Measurements from ENCODE around the gene RBMS3. TPM values are rescaled to one million over a fixed set of nuclear protein-coding genes. Genes with fewer than 3 reads are reported as not detected.
"Not testable (repeated sequence)": the region's sequence is repeated elsewhere in the genome, so short reads cannot be mapped to it uniquely, and the experiment has no call there.

RBMS3 gene
- total RNA-seq, 6 donors from 2014 or later: 39.8 to 102 (median 57.2) TPM

- no peak for DNase-seq
- H3K9me3 ChIP-seq: no peaks in the 10 kb centered on the region
- H3K4me3 ChIP-seq: no peak overlapping the region
- no peaks in the 10 kb centered on the region for H3K27me3 ChIP-seq
- H3K4me1 ChIP-seq: no peaks in the 10 kb centered on the region
- H3K27ac ChIP-seq: no peak overlapping the region
- TF ChIP-seq POLR2A (IDR thresholded peaks at IDR 0.05): no peak
- TF ChIP-seq CTCF (IDR thresholded peaks at IDR 0.05): no peak
- TF ChIP-seq EP300 (IDR thresholded peaks at IDR 0.05): no peak
- TF ChIP-seq POLR2AphosphoS5 (IDR thresholded peaks at IDR 0.05): no peak
- no peak for ATAC-seq (ENCODE audit: low FRiP score in 2 of 2)
- no peaks in the 10 kb centered on the region for H3K36me3 ChIP-seq
Observed at GRCh38 chr3:29392625-29393388, 111.9 kb downstream of the RBMS3 start.

- not testable (repeated sequence) for ATAC-seq (ENCODE audit: low FRiP score in 2 of 2); H3K4me1 ChIP-seq; DNase-seq; H3K36me3 ChIP-seq; H3K27me3 ChIP-seq; H3K9me3 ChIP-seq; H3K27ac ChIP-seq; H3K4me3 ChIP-seq
- WGBS, 2 donors: 88 to 92% methylated on average over 4 of the region's 4 CpGs
Observed at GRCh38 chr3:29393946-29394345, 113.1 kb downstream of the RBMS3 start.

GRCh38 chr3:29397406-29397805 is 116.5 kb downstream of the RBMS3 start:
- DNase-seq (no peak), ATAC-seq (ENCODE audit: low FRiP score in 2 of 2) (no peak)
- Histone ChIP-seq H3K4me3 (no peak overlapping the region), H3K9me3 (no peaks in the 10 kb centered on the region), H3K27ac (no peak overlapping the region), H3K27me3 (no peaks in the 10 kb centered on the region), H3K36me3 (no peaks in the 10 kb centered on the region), H3K4me1 (no peaks in the 10 kb centered on the region)
- 96% methylated on average over 3 of the region's 3 CpGs for WGBS, 2 donors
- no peak for TF ChIP-seq POLR2A (IDR thresholded peaks at IDR 0.05)
- no peak for TF ChIP-seq EP300 (IDR thresholded peaks at IDR 0.05)
- TF ChIP-seq CTCF (IDR thresholded peaks at IDR 0.05): no peak
- no peak for TF ChIP-seq POLR2AphosphoS5 (IDR thresholded peaks at IDR 0.05)

- no peak overlapping the region for H3K27ac ChIP-seq
- no peaks in the 10 kb centered on the region for H3K4me1 ChIP-seq
- WGBS, 2 donors: 75 to 81% methylated on average over 4 of the region's 4 CpGs
- H3K4me3 ChIP-seq: no peak overlapping the region
- H3K27me3 ChIP-seq: no peaks in the 10 kb centered on the region
- TF ChIP-seq POLR2AphosphoS5 (IDR thresholded peaks at IDR 0.05) (no peak), POLR2A (IDR thresholded peaks at IDR 0.05) (no peak), CTCF (IDR thresholded peaks at IDR 0.05) (no peak), EP300 (IDR thresholded peaks at IDR 0.05) (no peak)
- no peak for DNase-seq
- no peaks in the 10 kb centered on the region for H3K36me3 ChIP-seq
- ATAC-seq (ENCODE audit: low FRiP score in 2 of 2): no peak
- H3K9me3 ChIP-seq: no peaks in the 10 kb centered on the region
Observed at GRCh38 chr3:29398787-29399186, 117.9 kb downstream of the RBMS3 start.

GRCh38 chr3:29406291-29406832 is 125.5 kb downstream of the RBMS3 start:
- ATAC-seq (ENCODE audit: low FRiP score in 2 of 2) (no peak), DNase-seq (no peak)
- Histone ChIP-seq H3K4me3 (no peak overlapping the region), H3K27ac (no peak overlapping the region), H3K4me1 (peaks cover 0 to 12% (median 0%) of the 10 kb centered on the region in 4 donors), H3K27me3 (no peaks in the 10 kb centered on the region), H3K9me3 (no peaks in the 10 kb centered on the region), H3K36me3 (no peaks in the 10 kb centered on the region)
- 29 to 58% methylated on average over 1 of the region's 1 CpG for WGBS, 2 donors
- TF ChIP-seq EP300 (IDR thresholded peaks at IDR 0.05) (no peak), CTCF (IDR thresholded peaks at IDR 0.05) (no peak), POLR2A (IDR thresholded peaks at IDR 0.05) (no peak), POLR2AphosphoS5 (IDR thresholded peaks at IDR 0.05) (no peak)

Data from upper lobe of left lung (tissue), 6 donors.